Stimulated activated CD4-positive, alpha-beta T cell treated with anti-CD3 and anti-CD28 coated beads, Interleukin-1b, Interleukin-23, amount 100 ng/mL, for 48 hours (primary cell): ENCODE results near the gene TNFSF9.
"Not testable (repeated sequence)": the region's sequence is repeated elsewhere in the genome, so short reads cannot be mapped to it uniquely, and the experiment has no call there.

Experiments
- DNase-seq: peaks from one replicate; pipeline ENCODE4 v3.0.0-alpha.2; 2020

The TNFSF9 gene

DNA sequence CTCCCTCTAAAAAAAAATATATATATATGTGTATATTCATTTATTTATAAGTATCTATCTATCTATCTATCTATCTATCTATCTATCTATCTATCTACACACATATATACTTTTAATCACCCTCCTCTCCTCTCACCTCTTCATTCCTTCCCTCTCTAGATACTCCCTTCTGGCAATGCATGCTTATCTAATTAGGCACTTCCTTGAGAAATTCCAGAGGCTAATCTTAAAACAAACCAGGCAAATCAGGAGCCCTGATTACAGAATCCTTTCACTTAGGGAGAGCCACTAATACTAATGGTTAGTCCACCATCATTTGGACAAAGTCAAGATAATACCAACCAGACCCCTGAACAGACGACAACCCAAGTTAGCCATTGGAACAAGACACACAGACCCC lies 42.5 kb downstream of the TNFSF9 start:
- DNase-seq, result no peak

DNA sequence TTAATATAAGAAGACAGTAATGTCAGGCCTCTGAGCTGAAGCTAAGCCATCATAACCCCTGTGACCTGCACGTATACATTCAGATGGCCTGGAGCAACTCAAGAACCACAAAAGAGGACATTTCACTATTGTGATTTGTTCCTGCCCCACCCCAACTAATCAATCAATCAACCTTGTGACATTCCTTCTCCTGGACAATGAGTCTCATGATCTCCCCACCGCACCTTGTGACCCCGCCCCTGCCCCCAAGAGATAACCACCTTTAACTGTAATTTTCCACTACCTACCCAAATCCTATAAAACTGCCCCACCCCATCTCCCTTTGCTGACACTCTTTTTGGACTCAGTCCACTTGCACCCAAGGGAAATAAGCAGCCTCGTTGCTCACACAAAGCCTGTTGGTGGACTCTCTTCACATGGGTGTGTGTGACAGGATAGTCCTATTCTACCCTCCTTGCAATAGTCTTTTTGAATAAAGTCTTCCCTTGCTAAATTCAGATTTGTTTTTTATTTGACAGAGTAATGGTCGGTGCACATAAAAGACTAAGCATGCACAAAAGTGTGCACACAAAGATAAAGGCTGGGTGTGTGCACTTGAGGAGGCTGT lies 46.1 kb downstream of the TNFSF9 start:
- DNase-seq, result no peak

DNA sequence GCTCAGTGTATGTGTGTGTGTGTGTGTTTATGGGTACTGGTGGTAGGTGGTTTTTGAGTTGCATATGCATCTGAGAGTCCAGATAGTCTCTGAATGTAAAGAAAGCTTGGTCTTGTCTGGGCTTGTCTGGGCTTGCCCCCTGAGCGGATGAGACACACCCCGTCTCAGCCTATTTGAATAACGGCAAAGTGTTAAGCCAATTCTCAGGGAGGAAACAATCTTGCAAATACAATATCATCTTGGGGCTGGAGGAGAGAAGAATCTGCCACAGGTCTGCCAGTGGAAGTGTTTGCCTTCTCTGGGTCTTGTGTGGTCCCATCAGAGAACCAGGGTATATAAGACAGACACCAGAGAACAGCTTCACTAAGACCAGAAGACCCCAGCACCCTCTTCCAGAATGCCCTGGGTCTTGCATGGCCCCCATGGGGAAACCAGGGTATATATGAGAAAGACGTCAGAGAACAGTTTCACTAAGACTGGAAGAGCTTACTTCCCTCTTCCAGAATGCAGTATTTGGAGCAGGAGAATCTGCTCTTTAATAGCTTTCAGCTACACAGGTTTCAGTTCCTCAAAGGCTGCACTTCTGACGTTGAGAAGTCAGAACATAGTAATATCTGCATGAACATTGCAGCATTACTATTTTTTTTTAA lies 46.8 kb downstream of the TNFSF9 start:
- no peak for DNase-seq

DNA sequence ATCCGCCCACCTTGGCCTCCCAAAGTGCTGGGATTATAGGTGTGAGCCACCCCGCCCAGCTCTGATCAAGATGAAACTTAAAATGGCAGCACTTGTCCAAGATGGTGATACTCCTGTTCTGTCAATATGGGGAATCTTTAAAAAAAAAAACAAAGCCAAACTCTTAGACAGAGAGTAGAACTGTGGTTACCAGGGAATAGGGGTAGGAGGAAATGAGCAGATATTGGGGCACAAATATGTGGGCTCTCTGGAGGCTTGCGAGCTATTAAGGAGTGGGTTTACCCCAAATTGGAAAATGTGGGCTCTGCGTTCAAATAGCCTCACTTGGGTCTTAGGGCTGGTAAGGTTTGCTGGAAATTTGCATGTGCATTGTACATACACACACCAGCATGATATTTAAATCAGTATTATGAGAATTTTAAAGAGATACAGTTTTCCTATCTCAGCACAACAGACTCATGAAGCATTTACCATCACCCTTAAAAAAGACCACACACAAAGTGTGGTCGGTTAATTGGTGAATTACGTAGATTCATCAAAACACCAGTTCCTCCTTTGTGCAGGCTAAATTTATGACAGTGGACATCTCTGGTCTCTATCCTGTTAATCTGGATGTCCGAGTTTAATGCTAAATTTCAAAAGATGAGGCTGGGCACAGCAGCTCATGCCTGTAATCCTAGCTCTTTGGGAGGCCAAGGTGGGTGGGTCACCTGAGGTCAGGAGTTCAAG lies 48.8 kb downstream of the TNFSF9 start:
- no peak for DNase-seq

DNA sequence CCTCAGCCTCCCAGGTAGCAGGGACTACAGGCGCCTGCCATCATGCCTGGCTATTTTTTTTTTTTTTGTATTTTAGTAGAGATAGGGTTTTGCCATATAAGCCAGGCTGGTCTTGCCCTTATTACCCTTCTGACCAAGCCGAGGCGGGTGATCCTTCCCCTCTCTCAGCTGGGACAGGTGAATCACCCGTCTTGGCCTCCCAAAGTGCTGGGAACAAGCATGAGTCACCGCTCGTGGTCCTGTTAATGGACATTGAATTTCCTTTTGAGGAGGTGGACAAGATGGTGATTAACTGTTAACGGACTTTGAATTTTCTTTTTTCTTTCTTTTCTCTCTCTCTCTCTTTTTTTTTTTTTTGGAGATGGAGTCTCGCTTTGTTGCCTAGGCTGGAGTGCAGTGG lies 49.5 kb downstream of the TNFSF9 start:
- no peak for DNase-seq

DNA sequence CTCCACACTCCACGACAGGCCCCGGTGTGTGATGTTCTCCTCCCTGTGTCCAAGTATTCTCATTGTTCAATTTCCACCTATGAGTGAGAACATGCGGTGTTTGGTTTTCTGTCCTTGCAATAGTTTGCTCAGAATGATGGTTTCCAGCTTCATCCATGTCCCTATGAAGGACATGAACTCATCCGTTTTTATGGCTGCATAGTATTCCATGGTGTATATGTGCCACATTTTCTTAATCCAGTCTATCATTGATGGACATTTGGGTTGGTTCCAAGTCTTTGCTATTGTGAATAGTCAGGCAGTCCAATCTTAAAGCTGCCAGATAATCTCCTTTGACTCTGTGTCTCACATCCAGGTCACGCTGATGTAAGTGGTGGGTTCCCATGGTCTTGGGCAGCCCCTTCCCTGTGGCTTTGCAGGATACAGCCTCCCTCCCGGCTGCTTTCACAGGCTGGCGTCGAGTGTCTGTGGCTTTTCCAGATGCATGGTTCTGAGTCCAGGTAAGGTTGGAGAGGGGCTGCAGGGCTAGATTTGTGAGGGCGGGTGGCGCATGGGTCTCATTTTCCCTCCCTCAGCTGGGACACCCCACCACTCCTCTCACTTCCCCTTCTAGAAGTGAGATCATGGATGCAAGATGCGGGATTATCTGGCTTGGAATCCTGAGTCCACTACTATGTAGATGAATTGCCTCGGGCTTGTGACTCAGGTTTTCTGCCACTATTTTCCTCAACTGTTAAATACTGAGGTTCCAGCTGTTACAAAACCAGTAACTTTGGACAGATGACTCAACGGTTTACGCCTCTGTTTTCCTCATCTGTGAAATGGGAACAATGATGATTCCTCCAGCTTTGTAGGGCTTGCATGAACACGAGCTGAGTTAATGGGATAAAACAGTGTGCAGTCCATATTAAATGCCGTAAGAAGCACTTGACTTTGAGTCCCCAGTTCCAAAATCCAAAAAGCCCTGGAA lies 52.0 kb downstream of the TNFSF9 start:
- not testable (repeated sequence) for DNase-seq
